Body of pancreas (tissue), 4 donors: ENCODE data around the gene MED27.

ENCODE experiments used
- POLR2A ChIP-seq, 3 donors: fragments of 450-650 bp; IDR thresholded peaks; one replicate each; pipeline ENCODE4 v1.6.1; 2016; ENCODE audit warnings: antibody characterized with exemption in 3 of 3, mild to moderate bottlenecking in 2 of 3
- TF ChIP-seq, protein P1 (sequence below), 7 experiments: fragments of 450-650 bp in 4 of 7; fragments of 200-600 bp in 3 of 7; sonication (generic) in 3 of 7; IDR thresholded peaks; one replicate each; pipeline ENCODE4 v1.5.1; 2016 to 2019; ENCODE audit warnings: antibody characterized with exemption in 7 of 7

DNA sequence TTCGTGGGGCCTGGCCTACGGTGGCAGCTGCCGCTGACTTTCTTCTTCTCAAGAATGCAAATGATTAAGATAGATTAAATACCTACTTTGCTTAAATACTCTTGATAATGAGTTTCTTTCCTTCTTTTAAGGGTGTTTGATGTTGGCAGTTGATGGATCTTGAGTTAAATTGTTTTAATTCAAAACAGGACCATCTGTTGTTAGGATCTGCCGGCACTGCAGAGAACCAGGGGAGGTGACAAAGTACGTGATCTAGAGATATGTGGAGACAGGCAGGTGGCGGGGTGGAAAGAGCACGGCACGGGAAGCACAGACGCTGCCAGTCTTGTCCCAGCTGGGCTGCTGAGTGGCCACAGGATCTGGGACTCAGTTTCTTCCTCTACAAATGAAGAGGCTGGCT is 37.9 kb downstream of the MED27 start:
- TF ChIP-seq, protein P1, sequence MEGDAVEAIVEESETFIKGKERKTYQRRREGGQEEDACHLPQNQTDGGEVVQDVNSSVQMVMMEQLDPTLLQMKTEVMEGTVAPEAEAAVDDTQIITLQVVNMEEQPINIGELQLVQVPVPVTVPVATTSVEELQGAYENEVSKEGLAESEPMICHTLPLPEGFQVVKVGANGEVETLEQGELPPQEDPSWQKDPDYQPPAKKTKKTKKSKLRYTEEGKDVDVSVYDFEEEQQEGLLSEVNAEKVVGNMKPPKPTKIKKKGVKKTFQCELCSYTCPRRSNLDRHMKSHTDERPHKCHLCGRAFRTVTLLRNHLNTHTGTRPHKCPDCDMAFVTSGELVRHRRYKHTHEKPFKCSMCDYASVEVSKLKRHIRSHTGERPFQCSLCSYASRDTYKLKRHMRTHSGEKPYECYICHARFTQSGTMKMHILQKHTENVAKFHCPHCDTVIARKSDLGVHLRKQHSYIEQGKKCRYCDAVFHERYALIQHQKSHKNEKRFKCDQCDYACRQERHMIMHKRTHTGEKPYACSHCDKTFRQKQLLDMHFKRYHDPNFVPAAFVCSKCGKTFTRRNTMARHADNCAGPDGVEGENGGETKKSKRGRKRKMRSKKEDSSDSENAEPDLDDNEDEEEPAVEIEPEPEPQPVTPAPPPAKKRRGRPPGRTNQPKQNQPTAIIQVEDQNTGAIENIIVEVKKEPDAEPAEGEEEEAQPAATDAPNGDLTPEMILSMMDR (IDR thresholded peaks at IDR 0.05), result no peak
- TF ChIP-seq POLR2A (IDR thresholded peaks at IDR 0.05), result no peak
